Hepatocyte (in vitro differentiated cells): Measurements from ENCODE around the gene PDGFRB. TPM values are rescaled to one million over a fixed set of nuclear protein-coding genes. Genes with fewer than 3 reads are reported as not detected.
A peak's percentile ranks its signal among the peaks of the same experiment; 100 is the strongest.

Experiments used
- DNase-seq: peaks from one replicate; pipeline ENCODE4 v3.0.0-alpha.2; 2016; ENCODE audit warnings: low spot score
- H2AFZ ChIP-seq: fragments of 200-600 bp; sonication (generic); 2 replicates; pipeline ENCODE4 v1.6.0; 2016; ENCODE audit warnings: antibody characterized with exemption, mild to moderate bottlenecking
- H3K27ac ChIP-seq: fragments of 200-600 bp; sonication (generic); 2 replicates; pipeline ENCODE4 v1.5.1; 2016; ENCODE audit warnings: mild to moderate bottlenecking
- H3K27me3 ChIP-seq: fragments of 200-600 bp; sonication (generic); 2 replicates; pipeline ENCODE4 v1.6.1; 2016
- H3K36me3 ChIP-seq: fragments of 200-600 bp; sonication (generic); replicated peaks from 2 replicates; pipeline ENCODE4 v1.5.1; 2016; ENCODE audit warnings: low read depth; ENCODE audit not compliant: insufficient read depth
- H3K4me1 ChIP-seq: fragments of 200-600 bp; sonication (generic); 2 replicates; pipeline ENCODE4 v1.5.1; 2016; ENCODE audit warnings: mild to moderate bottlenecking, moderate library complexity; ENCODE audit not compliant: insufficient read depth
- H3K4me2 ChIP-seq: fragments of 200-600 bp; sonication (generic); 2 replicates; pipeline ENCODE4 v1.6.0; 2016
- H3K4me3 ChIP-seq: fragments of 200-600 bp; sonication (generic); 2 replicates; pipeline ENCODE4 v1.5.1; 2016; ENCODE audit warnings: mild to moderate bottlenecking
- H3K79me2 ChIP-seq: fragments of 200-600 bp; sonication (generic); 2 replicates; pipeline ENCODE4 v1.6.0; 2017; ENCODE audit warnings: mild to moderate bottlenecking
- H3K9me2 ChIP-seq: fragments of 200-600 bp; sonication (generic); replicated peaks from 2 replicates; pipeline ENCODE4 v1.6.0; 2017; ENCODE audit warnings: mild to moderate bottlenecking; ENCODE audit not compliant: insufficient read depth
- H3K9me3 ChIP-seq: fragments of 200-600 bp; sonication (generic); 2 replicates; pipeline ENCODE4 v1.5.1; 2016; ENCODE audit warnings: low read depth, mild to moderate bottlenecking
- H4K20me1 ChIP-seq: fragments of 200-600 bp; sonication (generic); 2 replicates; pipeline ENCODE4 v1.6.0; 2016; ENCODE audit warnings: mild to moderate bottlenecking; ENCODE audit not compliant: insufficient read depth, poor library complexity, severe bottlenecking
- EZH2 ChIP-seq: fragments of 200-600 bp; sonication (generic); IDR thresholded peaks from 2 replicates; pipeline ENCODE4 v1.6.1; 2016; ENCODE audit warnings: antibody characterized with exemption, mild to moderate bottlenecking, borderline replicate concordance
- EZH2phosphoT487 ChIP-seq: fragments of 200-600 bp; sonication (generic); IDR thresholded peaks from one replicate; pipeline ENCODE4 v1.6.1; 2018; ENCODE audit warnings: antibody characterized with exemption, mild to moderate bottlenecking, low read depth, moderate library complexity; ENCODE audit not compliant: unreplicated experiment, severe bottlenecking
- WGBS: methylation state at CpG from one replicate; pipeline ENCODE4 v1.1.6; 2016; ENCODE audit warnings: low lambda C conversion rate; ENCODE audit errors: missing lambda C conversion rate; 5-methylcytosine and 5-hydroxymethylcytosine counted together
- polyA plus RNA-seq: library from polyadenylated mRNA; unstranded; fragments of >200 nt; fragmentation: Nextera tagmentation; extraction: Ambion mirVana; gene quantifications from 2 replicates; pipeline ENCODE4 v1.2.1, GENCODE V29; 2016
- total RNA-seq: library from RNA; depleted of rRNA; stranded (reverse); fragments of >200 nt; gene quantifications from 2 replicates; pipeline ENCODE4 v1.2.3, GENCODE V29; 2014
- TF ChIP-seq, protein P1 (sequence below): fragments of 200-600 bp; sonication (generic); IDR thresholded peaks from 2 replicates; pipeline ENCODE4 v1.5.1; 2016; ENCODE audit warnings: antibody characterized with exemption, mild to moderate bottlenecking; ENCODE audit not compliant: poor library complexity

The PDGFRB gene
- total and polyA plus RNA-seq, 2 experiments from 2014 or later: 55.1 to 55.2 TPM

- Histone ChIP-seq H3K4me1 (peaks cover 92% of the 10 kb centered on the region), H3K9me2 (no peaks in the 10 kb centered on the region), H3K36me3 (no peaks in the 10 kb centered on the region), H3K27me3 (no peaks in the 10 kb centered on the region), H3K9me3 (no peaks in the 10 kb centered on the region), H3K79me2 (peaks cover 43% of the 10 kb centered on the region), H3K4me2 (no peak overlapping the region), H3K4me3 (no peak overlapping the region), H3K27ac (peak overlapping the region; percentile 93), H2AFZ (no peak overlapping the region), H4K20me1 (no peaks in the 10 kb centered on the region)
- DNase-seq: no peak
- 65% methylated on average over 14 of the region's 14 CpGs for WGBS
- TF ChIP-seq, protein P1, sequence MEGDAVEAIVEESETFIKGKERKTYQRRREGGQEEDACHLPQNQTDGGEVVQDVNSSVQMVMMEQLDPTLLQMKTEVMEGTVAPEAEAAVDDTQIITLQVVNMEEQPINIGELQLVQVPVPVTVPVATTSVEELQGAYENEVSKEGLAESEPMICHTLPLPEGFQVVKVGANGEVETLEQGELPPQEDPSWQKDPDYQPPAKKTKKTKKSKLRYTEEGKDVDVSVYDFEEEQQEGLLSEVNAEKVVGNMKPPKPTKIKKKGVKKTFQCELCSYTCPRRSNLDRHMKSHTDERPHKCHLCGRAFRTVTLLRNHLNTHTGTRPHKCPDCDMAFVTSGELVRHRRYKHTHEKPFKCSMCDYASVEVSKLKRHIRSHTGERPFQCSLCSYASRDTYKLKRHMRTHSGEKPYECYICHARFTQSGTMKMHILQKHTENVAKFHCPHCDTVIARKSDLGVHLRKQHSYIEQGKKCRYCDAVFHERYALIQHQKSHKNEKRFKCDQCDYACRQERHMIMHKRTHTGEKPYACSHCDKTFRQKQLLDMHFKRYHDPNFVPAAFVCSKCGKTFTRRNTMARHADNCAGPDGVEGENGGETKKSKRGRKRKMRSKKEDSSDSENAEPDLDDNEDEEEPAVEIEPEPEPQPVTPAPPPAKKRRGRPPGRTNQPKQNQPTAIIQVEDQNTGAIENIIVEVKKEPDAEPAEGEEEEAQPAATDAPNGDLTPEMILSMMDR: no peak
- no peak for TF ChIP-seq EZH2
- TF ChIP-seq EZH2phosphoT487: no peak
These were observed 13.3 kb downstream of the PDGFRB start for GRCh38 chr5:150142185-150142958.

- H3K9me3 ChIP-seq: no peaks in the 10 kb centered on the region
- TF ChIP-seq, protein P1: no peak
- no peak for TF ChIP-seq EZH2
- TF ChIP-seq EZH2phosphoT487: no peak
- H3K27me3 ChIP-seq: no peaks in the 10 kb centered on the region
- H2AFZ ChIP-seq: no peak overlapping the region
- no peaks in the 10 kb centered on the region for H3K36me3 ChIP-seq
- peak overlapping the region; percentile 93 for H3K27ac ChIP-seq
- no peaks in the 10 kb centered on the region for H4K20me1 ChIP-seq
- H3K4me3 ChIP-seq: no peak overlapping the region
- no peak overlapping the region for H3K4me2 ChIP-seq
- no peak for DNase-seq
- 57% methylated on average over 9 of the region's 9 CpGs for WGBS
- H3K79me2 ChIP-seq: peaks cover 36% of the 10 kb centered on the region
- H3K4me1 ChIP-seq: peaks cover 92% of the 10 kb centered on the region
- H3K9me2 ChIP-seq: no peaks in the 10 kb centered on the region
These were observed 14.0 kb downstream of the PDGFRB start for GRCh38 chr5:150141544-150142184.

- TF ChIP-seq EZH2phosphoT487 (no peak), EZH2 (no peak)
- TF ChIP-seq, protein P1: no peak
- H3K9me2 ChIP-seq: no peaks in the 10 kb centered on the region
- H3K79me2 ChIP-seq: peaks cover 28% of the 10 kb centered on the region
- peak overlapping the region; percentile 93 for H3K27ac ChIP-seq
- H3K4me1 ChIP-seq: peaks cover 90% of the 10 kb centered on the region
- H2AFZ ChIP-seq: no peak overlapping the region
- H3K27me3 ChIP-seq: no peaks in the 10 kb centered on the region
- 42% methylated on average over 11 of the region's 11 CpGs for WGBS
- no peaks in the 10 kb centered on the region for H3K36me3 ChIP-seq
- DNase-seq: peak; percentile 58
- no peaks in the 10 kb centered on the region for H3K9me3 ChIP-seq
- H4K20me1 ChIP-seq: no peaks in the 10 kb centered on the region
- H3K4me3 ChIP-seq: no peak overlapping the region
- peak overlapping the region; percentile 47 for H3K4me2 ChIP-seq
These were observed 14.8 kb downstream of the PDGFRB start for GRCh38 chr5:150140830-150141229.
